ENCODE data around the gene CYP1A2.

CYP1A2 gene

DNA sequence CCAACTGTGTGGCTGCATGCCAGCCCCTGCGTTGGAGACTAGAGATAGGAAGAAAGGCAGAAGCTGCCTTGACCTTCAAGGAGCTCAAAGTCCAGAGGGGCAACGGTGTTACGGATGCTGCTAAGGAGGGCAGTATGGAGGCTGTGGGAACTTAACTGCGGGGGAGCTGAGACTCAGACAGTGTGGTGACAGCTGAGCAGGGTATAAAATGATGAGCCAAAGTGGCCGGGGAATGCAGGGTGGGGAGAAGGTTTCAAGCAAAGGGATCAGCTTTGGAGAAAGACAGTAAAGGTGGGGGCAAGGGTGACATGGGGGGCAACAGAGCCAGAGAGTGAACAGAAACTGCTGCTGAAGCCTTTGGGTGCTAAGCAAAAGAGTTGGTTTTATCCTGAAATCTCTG is 6.2 kb upstream of the CYP1A2 start:
- no peak for DNase-seq

DNA sequence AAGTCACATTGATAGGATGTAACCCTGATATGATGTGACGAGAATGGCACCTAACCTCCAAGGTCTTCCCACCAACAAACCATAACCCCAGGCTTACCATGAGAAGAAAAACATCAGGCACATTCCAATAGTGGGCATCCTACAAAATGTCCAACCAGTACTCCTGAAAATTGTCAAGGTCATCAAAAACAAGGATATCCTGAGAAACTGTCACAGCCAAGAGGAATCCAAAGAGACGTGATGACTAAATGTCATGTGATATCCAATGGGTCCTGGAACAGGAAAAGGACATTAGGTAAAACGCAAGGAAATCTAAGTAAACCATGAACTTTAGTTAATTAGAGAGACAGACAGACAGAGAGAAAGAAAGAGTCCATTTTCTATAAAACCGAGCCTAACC is 2.3 kb upstream of the CYP1A2 start:
- no peak for DNase-seq

DNA sequence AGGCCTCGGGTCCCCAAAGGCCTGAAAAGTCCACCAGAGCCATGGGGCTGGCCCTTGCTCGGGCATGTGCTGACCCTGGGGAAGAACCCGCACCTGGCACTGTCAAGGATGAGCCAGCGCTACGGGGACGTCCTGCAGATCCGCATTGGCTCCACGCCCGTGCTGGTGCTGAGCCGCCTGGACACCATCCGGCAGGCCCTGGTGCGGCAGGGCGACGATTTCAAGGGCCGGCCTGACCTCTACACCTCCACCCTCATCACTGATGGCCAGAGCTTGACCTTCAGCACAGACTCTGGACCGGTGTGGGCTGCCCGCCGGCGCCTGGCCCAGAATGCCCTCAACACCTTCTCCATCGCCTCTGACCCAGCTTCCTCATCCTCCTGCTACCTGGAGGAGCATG is 1.2 kb downstream of the CYP1A2 start:
- DNase-seq, result no peak

DNA sequence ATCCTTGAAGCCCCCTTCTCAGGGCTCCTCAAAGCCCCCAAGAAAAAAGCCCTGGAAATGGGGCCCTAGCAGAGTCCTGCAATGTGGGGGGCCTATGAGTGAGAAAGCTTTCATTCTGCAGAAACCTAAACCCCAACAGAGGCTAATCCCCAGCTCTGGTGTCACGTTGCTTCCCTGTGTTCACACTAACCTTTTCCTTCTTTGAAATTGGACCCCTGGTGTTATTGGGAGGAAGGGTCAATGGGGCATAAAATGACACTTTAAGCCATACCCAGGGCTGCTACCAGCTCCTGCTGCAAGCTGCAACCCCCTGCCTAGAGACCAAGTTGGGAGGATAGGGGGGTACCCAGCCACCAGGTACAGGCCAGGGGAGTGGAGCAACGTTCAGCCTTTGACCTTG is 2.1 kb downstream of the CYP1A2 start:
- DNase-seq, result no peak

DNA sequence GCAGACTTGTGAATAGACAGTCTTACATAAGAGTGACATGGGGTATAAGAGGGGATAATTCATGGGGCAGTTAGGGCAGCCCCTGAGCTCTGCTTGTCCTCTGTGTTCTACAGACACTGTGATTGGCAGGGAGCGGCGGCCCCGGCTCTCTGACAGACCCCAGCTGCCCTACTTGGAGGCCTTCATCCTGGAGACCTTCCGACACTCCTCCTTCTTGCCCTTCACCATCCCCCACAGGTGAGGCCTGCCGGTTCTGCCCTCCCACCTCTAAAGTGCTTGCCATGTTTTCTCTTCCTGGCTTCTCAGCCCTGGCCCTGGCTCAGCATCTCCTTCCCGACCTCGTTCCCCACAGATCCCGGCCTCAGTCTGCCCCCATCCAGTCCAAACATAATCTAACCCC is 3.4 kb downstream of the CYP1A2 start:
- no peak for DNase-seq

DNA sequence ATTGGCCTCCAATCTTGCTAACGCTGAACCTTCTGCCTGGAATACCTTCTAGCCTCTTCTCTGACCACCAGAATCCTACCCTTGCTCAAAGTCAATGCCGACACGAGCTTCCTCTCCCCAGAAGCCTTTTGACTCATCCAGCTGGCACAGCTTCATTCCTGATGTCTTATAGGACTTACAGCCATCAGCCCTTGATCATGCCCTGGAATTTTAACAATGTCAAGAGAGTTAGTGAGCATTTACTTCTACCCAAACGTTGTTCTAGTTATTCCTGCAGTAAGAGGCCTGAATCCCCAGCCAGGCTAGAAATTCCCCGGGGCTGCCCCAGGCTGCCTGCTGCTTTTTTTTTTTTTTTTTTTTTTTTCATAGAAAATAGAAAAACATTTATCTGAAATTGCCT is 3.9 kb downstream of the CYP1A2 start:
- DNase-seq, result no peak

DNA sequence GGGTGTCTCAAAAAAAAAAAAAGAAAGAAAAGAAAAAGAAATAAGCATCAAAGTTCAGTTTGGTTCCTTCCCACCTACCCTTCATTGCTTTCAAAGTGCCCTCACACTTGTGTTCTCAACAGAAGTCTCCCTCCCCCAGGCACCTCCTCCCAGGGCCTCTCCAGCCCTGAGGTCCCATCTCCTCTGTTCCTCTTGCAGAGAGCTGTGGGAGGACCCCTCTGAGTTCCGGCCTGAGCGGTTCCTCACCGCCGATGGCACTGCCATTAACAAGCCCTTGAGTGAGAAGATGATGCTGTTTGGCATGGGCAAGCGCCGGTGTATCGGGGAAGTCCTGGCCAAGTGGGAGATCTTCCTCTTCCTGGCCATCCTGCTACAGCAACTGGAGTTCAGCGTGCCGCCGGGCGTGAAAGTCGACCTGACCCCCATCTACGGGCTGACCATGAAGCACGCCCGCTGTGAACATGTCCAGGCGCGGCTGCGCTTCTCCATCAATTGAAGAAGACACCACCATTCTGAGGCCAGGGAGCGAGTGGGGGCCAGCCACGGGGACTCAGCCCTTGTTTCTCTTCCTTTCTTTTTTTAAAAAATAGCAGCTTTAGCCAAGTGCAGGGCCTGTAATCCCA is 6.1 kb downstream of the CYP1A2 start:
- no peak for DNase-seq

DNA sequence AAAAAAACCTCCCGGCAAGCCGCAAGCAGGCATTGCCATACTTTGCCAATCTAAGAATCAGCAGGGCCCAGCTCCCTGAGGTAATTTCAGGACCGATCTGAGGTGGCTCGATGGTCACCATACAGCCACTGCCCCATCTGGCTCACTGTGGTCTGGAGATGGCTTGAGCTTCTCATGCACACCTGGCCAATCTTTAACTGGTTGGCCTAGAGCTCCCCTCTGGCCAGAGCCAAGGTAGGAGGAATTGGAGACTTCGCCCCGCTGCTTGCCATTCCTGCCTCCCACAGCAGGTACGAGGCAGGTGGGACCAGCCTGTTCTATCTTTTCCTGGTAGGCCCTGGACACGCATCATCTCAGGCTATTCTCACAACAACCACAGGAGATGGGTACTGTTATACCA is 10.1 kb downstream of the CYP1A2 start:
- no peak for DNase-seq

DNA sequence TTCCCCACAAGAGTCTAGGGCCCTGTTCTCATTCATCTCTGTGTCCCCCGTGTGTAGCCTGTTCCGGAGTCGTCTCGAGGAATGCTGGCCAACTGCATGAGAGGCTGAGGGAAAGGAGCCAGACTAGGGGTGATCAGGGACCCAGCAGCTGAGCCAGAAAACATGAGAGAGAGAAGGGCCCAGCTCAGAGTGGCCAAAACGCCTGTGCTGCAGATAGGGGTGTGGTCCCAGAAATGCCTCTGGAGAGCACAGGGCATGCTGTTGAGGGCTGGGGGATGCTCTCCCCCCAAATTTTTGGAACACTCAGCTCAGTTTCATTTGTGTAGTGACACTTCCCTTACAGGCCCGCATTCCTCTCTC is 14.1 kb downstream of the CYP1A2 start:
- no peak for DNase-seq

DNA sequence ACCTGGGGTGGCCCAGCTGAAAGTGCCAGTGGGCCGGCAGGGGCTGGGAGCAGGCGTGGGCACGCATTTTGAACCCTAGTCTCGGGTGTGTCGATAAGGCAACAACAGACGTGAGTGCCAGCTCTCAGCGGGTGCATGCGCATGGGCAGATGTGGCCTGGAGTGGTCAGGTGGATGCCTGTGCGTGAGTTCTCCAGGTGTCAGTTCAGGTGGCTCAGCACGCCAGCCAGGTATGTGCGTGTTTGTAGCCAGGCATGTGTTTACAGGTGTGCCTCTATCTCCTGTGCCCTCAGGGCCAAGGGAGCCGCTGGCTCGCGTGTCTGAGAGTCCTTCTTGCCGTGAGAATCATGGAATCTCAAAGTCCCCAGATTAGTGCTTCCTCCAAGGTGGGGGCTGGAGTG is 14.8 kb downstream of the CYP1A2 start:
- DNase-seq, result no peak

DNA sequence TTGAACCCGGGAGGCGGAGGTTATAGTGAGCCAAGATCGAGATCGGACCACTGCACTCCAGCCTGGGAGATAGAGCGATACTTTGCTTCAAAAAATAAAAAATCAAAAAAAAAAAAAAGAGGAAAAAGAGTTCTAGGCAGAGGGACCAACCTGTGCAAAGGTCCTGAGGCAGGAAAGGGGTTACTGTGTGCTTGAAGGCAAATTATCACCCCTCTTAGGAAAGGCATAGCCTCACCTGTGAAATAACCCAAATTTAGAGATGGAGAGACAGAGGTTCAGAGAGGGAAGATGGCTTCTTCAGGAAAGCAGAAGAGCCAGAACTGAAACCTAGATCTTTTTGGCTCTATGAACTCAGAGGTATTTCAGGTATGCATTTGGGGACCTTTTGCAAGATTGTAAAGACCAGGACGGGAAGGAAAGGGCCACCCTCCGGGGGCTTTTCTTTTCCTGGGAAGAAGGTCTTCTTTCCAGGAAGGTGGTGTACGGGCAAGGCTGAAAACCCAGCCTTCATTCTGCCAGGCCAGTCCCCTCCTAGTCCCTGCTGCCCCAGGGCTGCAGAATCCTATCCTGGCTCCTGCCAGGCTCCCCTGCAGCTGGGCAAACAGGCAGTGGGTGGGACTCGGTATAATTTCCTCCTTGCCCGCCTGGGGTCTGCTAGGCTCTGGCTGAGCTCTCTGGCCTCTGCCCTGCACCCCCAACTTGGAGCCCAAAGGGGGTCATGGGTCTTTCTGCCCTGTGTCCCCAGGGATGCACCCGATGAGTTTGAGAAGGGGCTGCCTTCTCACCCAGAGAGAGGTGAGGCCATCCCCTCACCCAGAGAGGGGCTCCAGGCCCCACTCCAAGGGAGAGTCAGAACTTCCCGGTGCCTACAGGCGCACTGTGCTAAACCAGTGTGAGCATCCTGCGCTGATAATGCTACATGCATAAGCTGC is 18.8 kb downstream of the CYP1A2 start:
- no peak for DNase-seq

DNA sequence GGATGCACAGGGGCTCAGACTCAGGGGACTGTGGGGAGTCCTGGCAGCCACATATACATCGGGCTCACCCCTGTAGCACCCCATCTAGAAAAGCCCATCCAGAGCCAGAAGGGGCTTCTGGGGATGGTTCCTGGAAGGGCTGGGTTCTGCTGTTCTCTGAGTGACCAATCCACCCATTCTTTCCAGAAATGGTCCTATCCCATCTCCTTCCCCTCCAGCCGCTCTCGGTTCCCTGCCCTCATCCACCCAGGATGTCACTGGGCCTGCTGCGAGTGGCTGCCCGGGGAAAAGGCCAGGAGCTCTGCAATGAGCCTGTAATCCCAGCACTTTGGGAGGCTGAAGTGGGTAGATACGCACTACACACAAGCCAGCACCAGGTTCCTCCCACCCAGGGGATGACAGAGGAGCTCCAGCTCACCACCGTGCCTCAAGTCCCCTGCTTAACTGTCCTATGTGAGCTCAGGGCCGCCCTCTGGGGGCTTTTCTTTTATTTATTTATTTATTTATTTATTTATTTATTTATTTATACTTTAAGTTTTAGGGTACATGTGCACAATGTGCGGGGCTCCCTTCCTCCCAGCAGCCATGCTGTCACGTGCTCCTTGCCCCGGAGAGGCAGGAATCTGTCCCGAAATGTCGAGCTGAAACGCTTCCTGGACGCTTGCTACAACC is 19.6 kb downstream of the CYP1A2 start:
- no peak for DNase-seq

DNA sequence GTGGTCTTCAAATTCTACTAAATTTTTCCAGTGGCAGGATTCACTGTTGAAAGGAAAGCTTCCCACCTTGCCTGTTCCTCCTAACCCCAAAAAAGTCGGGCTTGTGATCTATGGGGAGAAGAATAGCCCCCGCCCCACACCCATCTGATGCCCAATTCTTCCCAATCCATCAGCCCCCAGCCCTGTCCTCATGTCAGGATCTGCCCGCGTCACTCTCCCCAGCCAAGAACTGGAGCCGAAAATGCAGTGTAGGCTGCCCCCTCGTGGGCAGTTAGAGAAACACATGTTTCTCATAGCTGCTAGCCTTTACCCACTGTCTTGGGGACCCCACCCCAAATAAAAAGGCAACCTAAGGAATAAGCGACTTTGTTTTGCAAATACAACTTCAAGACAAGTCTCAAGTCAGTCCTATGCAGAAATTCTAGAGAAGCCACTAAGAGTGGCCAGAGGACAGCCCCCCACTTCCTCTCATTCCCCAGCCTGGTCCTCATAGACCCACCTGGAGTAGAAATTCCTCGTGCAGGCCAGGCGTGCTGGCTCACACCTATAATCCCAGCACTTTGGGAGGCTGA is 20.2 kb downstream of the CYP1A2 start:
- peak; percentile 65 for DNase-seq

DNA sequence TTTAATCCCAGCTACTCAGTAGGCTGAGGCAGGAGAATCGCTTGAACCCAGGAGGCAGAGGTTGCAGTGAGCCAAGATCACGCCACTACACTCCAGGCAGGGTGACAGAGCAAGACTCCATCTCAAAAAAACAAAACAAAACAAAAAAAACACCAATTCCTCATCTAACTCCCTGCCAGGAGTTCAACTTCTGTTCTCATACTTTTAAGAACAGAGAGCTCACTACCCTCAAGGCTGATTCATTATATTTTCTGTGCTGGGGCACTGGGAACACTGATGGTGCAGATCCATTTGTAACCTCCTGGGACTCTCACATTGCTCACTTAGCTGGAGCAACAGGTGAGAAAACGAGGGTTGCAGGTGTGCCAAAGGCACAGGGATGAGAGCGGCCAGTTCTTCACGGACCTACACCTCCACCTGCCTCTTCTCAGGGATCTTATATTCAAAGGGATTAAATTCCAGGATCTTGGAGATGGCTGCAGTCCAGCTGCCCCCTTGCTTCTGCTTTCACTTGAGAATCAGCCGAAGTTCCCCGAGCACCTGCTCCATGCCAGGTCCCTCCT is 20.9 kb downstream of the CYP1A2 start:
- DNase-seq, result no peak

DNA sequence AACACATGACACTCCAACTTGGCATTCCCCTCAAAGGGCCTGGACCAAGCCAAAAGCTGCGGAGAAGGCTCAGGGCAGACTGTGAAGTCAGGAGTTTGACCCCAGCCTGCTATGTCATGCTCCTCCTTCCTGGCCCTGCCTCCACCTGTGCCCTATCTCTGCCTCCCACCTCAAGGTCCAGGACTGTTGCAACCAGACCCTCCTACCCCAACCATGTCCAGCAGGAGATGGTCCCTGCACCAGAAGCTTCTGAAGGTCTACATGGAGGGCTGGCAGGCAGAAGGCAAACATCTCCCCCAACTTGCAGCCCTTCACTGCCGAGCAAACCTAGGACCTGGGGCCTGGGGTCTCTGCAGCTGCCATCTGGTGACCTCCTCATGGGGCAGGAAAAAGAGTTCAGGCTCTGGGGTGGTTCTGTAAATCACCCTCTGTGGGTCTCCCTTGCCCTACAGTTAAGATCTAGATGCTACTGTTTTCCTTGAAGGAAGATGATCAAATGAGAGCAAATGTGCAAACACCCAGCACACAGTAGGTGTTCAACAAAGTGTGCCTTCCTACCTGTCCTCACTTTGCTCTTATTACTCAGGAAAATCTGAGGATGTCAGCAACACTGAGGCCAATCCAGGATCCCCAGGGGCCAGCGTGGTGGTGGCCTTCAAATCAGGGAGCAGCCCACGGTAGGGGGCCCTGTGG is 21.7 kb downstream of the CYP1A2 start:
- DNase-seq, result no peak

DNA sequence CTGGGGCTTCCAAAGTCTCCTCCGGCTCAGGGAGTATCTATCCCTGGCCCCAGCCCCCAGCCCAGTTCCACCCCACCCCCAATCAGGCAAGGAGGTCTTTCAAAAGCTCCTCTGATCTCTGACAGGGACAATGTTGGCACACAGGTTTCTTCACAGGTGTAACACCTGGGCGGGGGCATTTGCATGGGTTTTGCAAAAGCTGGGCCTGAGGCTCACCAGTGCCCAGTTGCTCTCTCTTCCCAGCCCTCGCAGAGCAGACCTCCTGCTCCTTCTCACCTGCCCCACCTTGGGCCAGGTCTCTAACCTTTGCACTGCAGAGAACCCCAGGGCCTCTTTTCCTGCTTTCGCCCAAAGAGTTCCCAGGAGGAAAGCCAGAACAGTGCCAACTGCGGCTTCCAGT is 24.7 kb downstream of the CYP1A2 start:
- no peak for DNase-seq

DNA sequence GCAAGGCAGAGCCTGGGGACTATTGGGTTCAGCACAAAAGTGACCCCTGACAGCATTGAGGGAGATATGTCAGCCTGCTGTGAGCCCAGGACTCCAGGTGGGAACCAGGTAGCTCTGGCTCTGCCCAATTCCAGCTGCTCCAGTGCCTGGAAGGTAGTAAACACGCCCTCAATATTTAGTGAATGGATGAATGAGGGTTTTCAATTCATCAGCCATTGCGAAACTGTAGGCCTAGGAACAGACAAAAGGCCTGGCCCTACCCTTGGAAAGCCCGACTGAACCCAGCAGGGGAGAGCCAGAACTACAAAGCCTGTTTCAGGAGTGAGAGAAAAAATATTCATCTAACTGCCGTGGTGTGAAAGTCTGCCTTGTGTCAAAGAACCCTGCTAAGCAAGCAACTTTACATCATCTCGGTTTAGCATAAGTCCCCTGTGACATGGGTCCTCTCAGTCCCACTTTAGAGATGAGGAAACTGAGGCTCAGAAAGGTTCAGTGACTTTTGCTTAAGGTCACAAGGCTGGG is 25.1 kb downstream of the CYP1A2 start:
- DNase-seq, result no peak

DNA sequence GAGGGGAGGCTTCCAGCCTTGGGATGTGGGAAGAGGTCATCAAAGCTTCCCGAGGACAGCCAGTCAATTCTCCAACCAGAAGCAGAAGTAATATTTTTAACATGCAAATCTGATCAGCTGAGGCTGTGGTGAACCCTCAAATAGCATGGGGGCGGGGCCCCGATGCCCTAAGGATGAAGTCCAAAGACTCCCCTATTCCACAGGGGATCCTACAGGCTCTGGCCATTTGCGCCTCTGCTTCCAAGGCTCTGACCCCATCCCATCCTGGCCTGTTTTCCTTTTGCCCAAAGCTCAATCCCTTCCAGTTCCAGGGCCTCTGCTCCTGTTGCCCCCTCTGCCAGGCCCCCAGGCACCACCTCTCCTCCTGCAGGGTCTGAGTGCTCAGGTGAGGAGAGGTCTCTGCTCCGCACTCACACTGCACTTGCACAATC is 26.5 kb downstream of the CYP1A2 start:
- DNase-seq, result no peak

DNA sequence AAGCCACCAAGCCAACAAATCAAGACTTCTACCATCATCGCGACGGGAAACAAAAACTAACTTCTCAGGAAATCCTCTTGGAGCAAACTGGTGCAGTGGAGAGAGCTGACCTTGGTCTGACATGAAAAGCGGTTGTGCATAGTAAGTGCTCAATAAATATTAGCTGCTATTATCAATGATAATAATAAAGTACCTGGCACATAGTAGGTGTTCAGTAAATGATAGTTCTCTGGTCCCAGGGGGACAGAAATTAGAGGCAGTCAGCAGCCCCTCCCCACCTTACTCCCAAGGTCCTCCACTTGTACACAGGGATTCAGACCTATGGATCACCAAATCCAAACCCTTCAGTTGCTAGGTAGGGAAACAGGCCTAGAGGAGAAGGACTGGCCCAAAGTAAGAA is 27.2 kb downstream of the CYP1A2 start:
- DNase-seq, result no peak

DNA sequence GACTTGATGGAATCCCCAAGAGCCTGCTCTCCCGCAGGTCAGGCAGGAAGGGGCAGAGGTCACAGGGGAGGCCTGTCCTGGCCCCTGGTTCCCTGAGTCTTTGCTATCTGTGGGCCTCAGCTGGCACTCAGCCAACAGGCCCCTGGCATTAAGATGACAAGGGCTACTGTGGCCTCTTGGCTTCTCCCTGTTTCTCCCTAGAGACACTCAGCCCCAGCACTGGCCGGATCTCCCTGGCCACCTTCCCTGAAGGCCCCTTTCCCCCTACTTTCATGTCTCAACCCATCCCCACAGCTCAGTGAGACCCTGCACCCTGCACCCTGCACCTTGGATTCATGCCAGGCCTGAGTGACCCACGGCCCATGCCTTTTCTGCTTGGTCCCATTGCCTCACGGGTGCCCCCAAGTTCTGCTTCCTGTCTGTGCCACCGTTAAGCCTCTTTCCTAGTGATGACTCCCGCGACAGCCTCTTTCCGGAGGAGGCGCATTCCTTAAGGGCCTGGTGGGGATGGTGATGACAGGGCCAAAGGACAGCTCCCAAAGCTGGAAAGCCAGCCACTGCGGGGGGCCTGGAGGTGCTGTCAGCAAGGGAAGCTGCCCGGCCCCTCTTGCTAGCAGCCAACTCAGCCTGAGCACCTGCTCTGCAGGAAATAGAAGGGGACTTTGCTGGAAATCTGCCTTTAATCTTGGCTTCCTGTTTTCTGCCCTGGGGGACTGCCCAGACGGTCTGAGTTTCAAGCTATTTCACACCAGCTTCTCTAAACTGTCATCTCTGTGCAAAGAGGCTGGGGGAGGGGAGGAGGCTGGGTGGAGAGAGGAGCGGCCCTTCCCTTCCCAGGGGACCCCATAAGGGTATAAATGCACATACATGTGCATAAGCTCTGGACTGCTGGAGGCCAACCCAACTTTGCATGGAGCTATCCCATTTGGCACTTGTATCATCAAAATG is 28.4 kb downstream of the CYP1A2 start:
- peak; percentile 52 for DNase-seq

Data from stimulated activated CD4-positive, alpha-beta T cell treated with anti-CD3 and anti-CD28 coated beads, Interleukin-1b, Interleukin-23, amount 100 ng/mL, for 48 hours (primary cell).